B cell (primary cell): ENCODE results near the gene SLC35E3.

Source experiments
- EZH2 ChIP-seq: IDR thresholded peaks from 2 replicates; pipeline ENCODE4 v1.6.1; 2012; ENCODE audit warnings: borderline replicate concordance, low read depth, mild to moderate bottlenecking, moderate library complexity, low read length; ENCODE audit not compliant: insufficient read depth, poor library complexity, severe bottlenecking
- TF ChIP-seq, protein P1 (sequence below): fragments of 200-600 bp; IDR thresholded peaks from one replicate; pipeline ENCODE4 v1.8.0; 2022; ENCODE audit warnings: antibody characterized with exemption, mild to moderate bottlenecking

DNA sequence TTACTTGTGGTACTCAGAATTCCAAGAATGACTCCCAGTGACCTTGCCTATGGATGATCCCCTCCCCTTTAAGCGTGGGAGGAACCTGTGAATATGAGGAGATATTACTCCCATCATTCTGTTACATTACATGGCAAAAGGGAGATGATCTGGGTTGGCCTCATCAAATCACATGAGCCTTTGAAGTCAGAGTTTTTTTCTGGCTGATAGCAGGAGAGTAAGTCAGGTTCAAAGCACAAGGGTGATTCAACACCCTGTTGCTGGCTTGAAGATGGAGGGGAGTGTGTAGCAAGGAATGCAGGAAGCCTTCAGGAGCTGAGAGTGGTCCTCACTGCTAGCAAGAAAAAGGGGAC lies 52.9 kb downstream of the SLC35E3 start:
- TF ChIP-seq, protein P1, sequence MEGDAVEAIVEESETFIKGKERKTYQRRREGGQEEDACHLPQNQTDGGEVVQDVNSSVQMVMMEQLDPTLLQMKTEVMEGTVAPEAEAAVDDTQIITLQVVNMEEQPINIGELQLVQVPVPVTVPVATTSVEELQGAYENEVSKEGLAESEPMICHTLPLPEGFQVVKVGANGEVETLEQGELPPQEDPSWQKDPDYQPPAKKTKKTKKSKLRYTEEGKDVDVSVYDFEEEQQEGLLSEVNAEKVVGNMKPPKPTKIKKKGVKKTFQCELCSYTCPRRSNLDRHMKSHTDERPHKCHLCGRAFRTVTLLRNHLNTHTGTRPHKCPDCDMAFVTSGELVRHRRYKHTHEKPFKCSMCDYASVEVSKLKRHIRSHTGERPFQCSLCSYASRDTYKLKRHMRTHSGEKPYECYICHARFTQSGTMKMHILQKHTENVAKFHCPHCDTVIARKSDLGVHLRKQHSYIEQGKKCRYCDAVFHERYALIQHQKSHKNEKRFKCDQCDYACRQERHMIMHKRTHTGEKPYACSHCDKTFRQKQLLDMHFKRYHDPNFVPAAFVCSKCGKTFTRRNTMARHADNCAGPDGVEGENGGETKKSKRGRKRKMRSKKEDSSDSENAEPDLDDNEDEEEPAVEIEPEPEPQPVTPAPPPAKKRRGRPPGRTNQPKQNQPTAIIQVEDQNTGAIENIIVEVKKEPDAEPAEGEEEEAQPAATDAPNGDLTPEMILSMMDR: no peak
- TF ChIP-seq EZH2: no peak
